ENCODE data around the gene DIDO1.

DNA sequence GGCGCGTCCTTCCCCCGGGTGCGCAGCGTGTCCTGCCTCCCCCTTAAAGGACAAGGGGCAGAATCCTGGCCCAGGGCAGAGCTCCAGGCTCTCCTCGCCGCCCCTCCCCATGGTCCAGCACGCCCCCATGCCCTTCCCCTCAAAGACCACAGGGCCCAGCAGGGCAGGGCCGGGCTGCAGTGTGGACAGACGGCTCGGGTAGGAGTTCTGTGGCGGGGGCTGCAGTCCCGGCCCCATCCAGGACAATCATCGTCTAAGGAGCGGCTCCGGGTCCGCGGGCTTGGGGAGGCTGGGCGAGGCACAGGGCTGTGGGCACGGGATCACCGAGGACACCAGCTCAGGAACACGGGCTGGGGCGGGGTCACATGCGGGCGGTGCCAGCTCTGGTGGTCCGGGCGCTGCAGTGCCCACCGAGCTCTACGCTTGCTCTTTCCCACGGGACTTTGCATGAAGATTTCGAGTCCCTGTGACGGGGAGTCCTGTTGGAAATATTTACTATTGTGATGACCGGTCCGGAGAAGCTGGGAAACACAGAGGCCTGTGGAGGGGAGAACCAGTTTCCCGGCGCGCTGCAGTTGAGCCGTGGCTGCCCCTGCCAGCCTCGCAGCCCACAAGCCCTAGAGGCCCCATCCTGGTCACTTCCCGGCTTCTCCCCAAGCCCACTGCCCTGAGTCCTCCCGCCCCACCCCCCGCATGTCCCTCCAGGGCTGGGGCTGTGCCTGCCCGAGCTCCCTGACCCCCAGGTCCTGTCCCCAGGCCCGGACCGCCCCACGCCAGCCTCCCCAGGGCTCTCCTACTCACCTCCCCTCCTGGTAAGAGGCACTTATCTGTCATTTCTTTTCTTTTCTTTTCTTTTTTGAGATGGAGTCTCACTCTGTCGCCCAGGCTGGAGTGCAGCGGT lies 46.8 kb upstream of the DIDO1 start:
- TF ChIP-seq, protein P1, sequence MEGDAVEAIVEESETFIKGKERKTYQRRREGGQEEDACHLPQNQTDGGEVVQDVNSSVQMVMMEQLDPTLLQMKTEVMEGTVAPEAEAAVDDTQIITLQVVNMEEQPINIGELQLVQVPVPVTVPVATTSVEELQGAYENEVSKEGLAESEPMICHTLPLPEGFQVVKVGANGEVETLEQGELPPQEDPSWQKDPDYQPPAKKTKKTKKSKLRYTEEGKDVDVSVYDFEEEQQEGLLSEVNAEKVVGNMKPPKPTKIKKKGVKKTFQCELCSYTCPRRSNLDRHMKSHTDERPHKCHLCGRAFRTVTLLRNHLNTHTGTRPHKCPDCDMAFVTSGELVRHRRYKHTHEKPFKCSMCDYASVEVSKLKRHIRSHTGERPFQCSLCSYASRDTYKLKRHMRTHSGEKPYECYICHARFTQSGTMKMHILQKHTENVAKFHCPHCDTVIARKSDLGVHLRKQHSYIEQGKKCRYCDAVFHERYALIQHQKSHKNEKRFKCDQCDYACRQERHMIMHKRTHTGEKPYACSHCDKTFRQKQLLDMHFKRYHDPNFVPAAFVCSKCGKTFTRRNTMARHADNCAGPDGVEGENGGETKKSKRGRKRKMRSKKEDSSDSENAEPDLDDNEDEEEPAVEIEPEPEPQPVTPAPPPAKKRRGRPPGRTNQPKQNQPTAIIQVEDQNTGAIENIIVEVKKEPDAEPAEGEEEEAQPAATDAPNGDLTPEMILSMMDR (IDR thresholded peaks at IDR 0.05): no peak
- TF ChIP-seq ZFX (IDR thresholded peaks at IDR 0.05; ENCODE audit: borderline replicate concordance): no peak
